Measurements from ENCODE around the gene CFAP157. TPM values are rescaled to one million over a fixed set of nuclear protein-coding genes. Genes with fewer than 3 reads are reported as not detected.

The CFAP157 gene
- total RNA-seq, 1 donor from 2014 or later: 0.29 TPM

GRCh38 chr9:127722055-127722745 lies 15.4 kb downstream of the CFAP157 start:
- ATAC-seq (no peak), DNase-seq (no peak)
- TF ChIP-seq CTCF (IDR thresholded peaks at IDR 0.05): no peak
- Histone ChIP-seq H3K27me3 (no peaks in the 10 kb centered on the region), H3K27ac (no peak overlapping the region), H3K36me3 (no peaks in the 10 kb centered on the region), H3K4me1 (peaks cover 10% of the 10 kb centered on the region), H3K4me3 (no peak overlapping the region), H3K9me3 (no peaks in the 10 kb centered on the region)
- intact Hi-C loops (cut with DNase I): loop anchor here (10.0 kb wide), 1 partner anchor 227 kb away; no protein-coding TSS in a partner anchor

- Histone ChIP-seq H3K36me3 (no peaks in the 10 kb centered on the region), H3K4me1 (peaks cover 10% of the 10 kb centered on the region), H3K27ac (no peak overlapping the region), H3K27me3 (no peaks in the 10 kb centered on the region), H3K9me3 (no peaks in the 10 kb centered on the region), H3K4me3 (no peak overlapping the region)
- intact Hi-C loops (cut with DNase I): loop anchor here (10.0 kb wide), 1 partner anchor 228 kb away; no protein-coding TSS in a partner anchor
- ATAC-seq (no peak), DNase-seq (no peak)
- TF ChIP-seq CTCF (IDR thresholded peaks at IDR 0.05): no peak
Observed at GRCh38 chr9:127723013-127723412, 16.2 kb downstream of the CFAP157 start.

GRCh38 chr9:127723444-127723843 lies 16.7 kb downstream of the CFAP157 start:
- peaks cover 10% of the 10 kb centered on the region for H3K4me1 ChIP-seq
- no peak overlapping the region for H3K4me3 ChIP-seq
- TF ChIP-seq CTCF (IDR thresholded peaks at IDR 0.05): no peak
- intact Hi-C loops (cut with DNase I): loop anchor here (10.0 kb wide), 1 partner anchor 229 kb away; no protein-coding TSS in a partner anchor
- H3K9me3 ChIP-seq: no peaks in the 10 kb centered on the region
- no peaks in the 10 kb centered on the region for H3K27me3 ChIP-seq
- ATAC-seq (peak; percentile 73), DNase-seq (no peak)
- H3K27ac ChIP-seq: no peak overlapping the region
- H3K36me3 ChIP-seq: no peaks in the 10 kb centered on the region

- Histone ChIP-seq H3K4me1 (peaks cover 10% of the 10 kb centered on the region), H3K4me3 (no peak overlapping the region), H3K9me3 (no peaks in the 10 kb centered on the region), H3K36me3 (no peaks in the 10 kb centered on the region), H3K27ac (no peak overlapping the region), H3K27me3 (no peaks in the 10 kb centered on the region)
- intact Hi-C loops (cut with DNase I): loop anchor here (10.0 kb wide), 1 partner anchor 229 kb away; no protein-coding TSS in a partner anchor
- no peak for DNase-seq
- peak; percentile 48 for ATAC-seq
- no peak for TF ChIP-seq CTCF (IDR thresholded peaks at IDR 0.05)
Observed at GRCh38 chr9:127724012-127724411, 17.2 kb downstream of the CFAP157 start.

GRCh38 chr9:127726871-127727270 lies 20.1 kb downstream of the CFAP157 start:
- DNase-seq (no peak), ATAC-seq (no peak)
- no peak overlapping the region for H3K4me3 ChIP-seq
- no peak for TF ChIP-seq CTCF (IDR thresholded peaks at IDR 0.05)
- H3K36me3 ChIP-seq: peaks cover 7% of the 10 kb centered on the region
- intact Hi-C loops (cut with DNase I): loop anchor here (10.0 kb wide), 1 partner anchor 232 kb away; no protein-coding TSS in a partner anchor
- peaks cover 10% of the 10 kb centered on the region for H3K4me1 ChIP-seq
- no peak overlapping the region for H3K27ac ChIP-seq
- H3K27me3 ChIP-seq: no peaks in the 10 kb centered on the region
- H3K9me3 ChIP-seq: no peaks in the 10 kb centered on the region

All from upper lobe of right lung (tissue), 1 donor.